Chondrocyte (in vitro differentiated cells): ENCODE results near the gene SYPL2. TPM values are rescaled to one million over a fixed set of nuclear protein-coding genes. Genes with fewer than 3 reads are reported as not detected.

Experiments
- DNase-seq: peaks from one replicate; pipeline ENCODE4 v3.0.0; 2021; ENCODE audit warnings: mixed read lengths, low spot score
- H3K27ac Mint-ChIP-seq: one replicate; pipeline ENCODE4 v1.8.0; 2021; ENCODE audit warnings: mild to moderate bottlenecking, moderate library complexity, mixed read lengths; ENCODE audit not compliant: unreplicated experiment
- H3K27me3 Mint-ChIP-seq: 2 replicates; pipeline ENCODE4 v1.8.0; 2021; ENCODE audit warnings: low read depth, mixed read lengths
- H3K36me3 Mint-ChIP-seq: 2 replicates; pipeline ENCODE4 v1.8.0; 2021; ENCODE audit warnings: low read depth, mixed read lengths
- H3K4me1 Mint-ChIP-seq: 2 replicates; pipeline ENCODE4 v1.8.0; 2021; ENCODE audit warnings: low read depth, mild to moderate bottlenecking, mixed read lengths
- H3K4me3 Mint-ChIP-seq: one replicate; pipeline ENCODE4 v1.8.0; 2021; ENCODE audit warnings: mild to moderate bottlenecking, moderate library complexity, mixed read lengths; ENCODE audit not compliant: unreplicated experiment
- H3K9me3 Mint-ChIP-seq: 2 replicates; pipeline ENCODE4 v1.8.0; 2021; ENCODE audit warnings: low read depth, mixed read lengths
- total RNA-seq: library from RNA; stranded (reverse); gene quantifications from 3 replicates; pipeline ENCODE4 v1.2.1, GENCODE V29; 2021
- TF ChIP-seq, protein P1 (sequence below): fragments of 200-600 bp; sonication (generic); IDR thresholded peaks from 2 replicates; pipeline ENCODE4 v1.5.0; 2021; ENCODE audit warnings: antibody characterized with exemption, mild to moderate bottlenecking, moderate library complexity

The SYPL2 gene
- total RNA-seq, 1 donor from 2014 or later: 1.3 TPM

DNA sequence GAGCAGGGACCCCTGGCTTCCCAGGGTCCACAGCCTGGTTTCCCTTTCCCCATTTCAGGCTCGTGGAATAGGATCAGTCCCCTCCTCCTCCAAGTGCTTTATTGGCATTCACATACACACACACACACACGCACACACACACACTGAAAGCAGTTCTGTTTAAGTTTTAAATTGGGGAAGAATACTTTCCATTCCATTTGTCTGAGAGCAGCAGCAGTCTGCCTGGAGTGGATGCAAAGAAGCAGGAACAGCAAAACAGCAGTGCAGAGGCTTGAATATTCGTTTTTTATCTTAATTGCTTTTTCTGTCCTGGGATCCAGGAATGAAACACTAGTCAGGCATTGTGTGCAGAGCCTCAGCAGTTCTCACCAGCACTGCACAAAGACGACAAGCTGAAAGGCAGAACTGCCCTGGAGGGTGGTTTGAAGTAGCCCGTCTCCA is 34.6 kb downstream of the SYPL2 start:
- peaks cover 43% of the 10 kb centered on the region for H3K4me1 Mint-ChIP-seq
- H3K9me3 Mint-ChIP-seq: no peaks in the 10 kb centered on the region
- peaks cover 2% of the 10 kb centered on the region for H3K36me3 Mint-ChIP-seq
- no peaks in the 10 kb centered on the region for H3K27me3 Mint-ChIP-seq
- TF ChIP-seq, protein P1, sequence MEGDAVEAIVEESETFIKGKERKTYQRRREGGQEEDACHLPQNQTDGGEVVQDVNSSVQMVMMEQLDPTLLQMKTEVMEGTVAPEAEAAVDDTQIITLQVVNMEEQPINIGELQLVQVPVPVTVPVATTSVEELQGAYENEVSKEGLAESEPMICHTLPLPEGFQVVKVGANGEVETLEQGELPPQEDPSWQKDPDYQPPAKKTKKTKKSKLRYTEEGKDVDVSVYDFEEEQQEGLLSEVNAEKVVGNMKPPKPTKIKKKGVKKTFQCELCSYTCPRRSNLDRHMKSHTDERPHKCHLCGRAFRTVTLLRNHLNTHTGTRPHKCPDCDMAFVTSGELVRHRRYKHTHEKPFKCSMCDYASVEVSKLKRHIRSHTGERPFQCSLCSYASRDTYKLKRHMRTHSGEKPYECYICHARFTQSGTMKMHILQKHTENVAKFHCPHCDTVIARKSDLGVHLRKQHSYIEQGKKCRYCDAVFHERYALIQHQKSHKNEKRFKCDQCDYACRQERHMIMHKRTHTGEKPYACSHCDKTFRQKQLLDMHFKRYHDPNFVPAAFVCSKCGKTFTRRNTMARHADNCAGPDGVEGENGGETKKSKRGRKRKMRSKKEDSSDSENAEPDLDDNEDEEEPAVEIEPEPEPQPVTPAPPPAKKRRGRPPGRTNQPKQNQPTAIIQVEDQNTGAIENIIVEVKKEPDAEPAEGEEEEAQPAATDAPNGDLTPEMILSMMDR: no peak
- peak overlapping the region; percentile 80 for H3K27ac Mint-ChIP-seq
- H3K4me3 Mint-ChIP-seq: no peak overlapping the region
- DNase-seq: no peak

DNA sequence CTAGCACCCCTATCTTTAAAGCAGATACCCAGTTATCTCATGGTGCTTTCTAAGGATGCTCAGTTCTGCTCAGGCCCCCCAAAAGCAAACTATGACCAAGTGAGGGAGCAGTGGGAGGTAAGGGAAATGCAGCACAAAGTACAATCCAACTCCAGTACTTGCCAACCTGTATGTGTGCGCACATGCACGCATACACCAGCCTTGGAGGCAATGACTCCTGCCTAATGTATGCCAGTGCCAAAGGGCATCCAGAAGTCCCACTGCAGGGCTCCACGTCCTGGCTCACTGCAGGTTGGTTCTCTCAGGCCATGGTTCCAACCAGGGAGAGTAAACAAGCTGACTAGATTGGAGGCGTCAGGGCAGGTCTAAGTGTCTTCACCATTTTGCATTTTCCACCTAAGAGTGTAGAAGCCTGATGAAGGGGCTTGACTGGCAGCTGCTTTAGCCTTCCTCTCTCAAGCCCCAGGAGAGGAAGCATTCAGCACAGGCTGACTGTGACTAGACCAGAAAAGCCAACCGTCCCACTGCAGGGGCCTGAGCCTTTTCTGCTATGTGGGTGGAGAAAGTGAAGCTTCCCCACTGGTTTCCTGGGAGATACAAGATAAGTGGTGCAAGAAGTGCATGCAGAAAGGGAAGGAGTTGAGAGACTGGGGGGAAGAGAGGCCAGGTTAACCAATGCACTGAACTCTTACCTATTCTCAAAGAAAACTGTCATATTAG is 35.5 kb downstream of the SYPL2 start:
- Mint-ChIP-seq H3K27ac (no peak overlapping the region), H3K27me3 (no peaks in the 10 kb centered on the region), H3K36me3 (no peaks in the 10 kb centered on the region), H3K4me1 (peaks cover 43% of the 10 kb centered on the region), H3K4me3 (no peak overlapping the region), H3K9me3 (no peaks in the 10 kb centered on the region)
- TF ChIP-seq, protein P1: no peak
- no peak for DNase-seq

DNA sequence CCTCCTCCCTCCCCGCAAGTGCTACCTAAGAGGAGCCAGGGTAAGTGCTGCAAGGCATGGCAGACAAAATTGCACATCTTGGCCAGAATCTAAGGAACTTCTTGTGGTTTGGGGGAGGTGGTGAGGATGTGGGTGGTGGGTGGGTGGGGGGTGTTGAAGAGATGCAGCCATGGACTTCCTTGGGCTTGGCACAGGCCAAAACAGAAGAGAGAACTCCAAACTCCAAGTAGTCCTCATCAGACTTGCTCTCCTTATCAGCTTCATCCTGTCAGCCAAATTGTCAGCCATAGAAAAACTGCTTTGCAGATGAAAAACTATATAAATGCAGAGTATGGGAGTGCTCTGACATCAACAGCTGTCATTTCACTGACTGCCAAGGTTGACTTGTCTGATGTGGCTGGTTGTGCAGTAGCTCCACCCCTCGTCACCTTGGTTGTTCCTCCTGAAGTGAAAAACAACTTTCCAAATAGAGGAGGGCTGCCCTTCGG is 36.1 kb downstream of the SYPL2 start:
- H3K27me3 Mint-ChIP-seq: no peaks in the 10 kb centered on the region
- no peak overlapping the region for H3K4me3 Mint-ChIP-seq
- DNase-seq: no peak
- H3K4me1 Mint-ChIP-seq: peaks cover 43% of the 10 kb centered on the region
- no peaks in the 10 kb centered on the region for H3K9me3 Mint-ChIP-seq
- no peaks in the 10 kb centered on the region for H3K36me3 Mint-ChIP-seq
- no peak overlapping the region for H3K27ac Mint-ChIP-seq
- TF ChIP-seq, protein P1: no peak

DNA sequence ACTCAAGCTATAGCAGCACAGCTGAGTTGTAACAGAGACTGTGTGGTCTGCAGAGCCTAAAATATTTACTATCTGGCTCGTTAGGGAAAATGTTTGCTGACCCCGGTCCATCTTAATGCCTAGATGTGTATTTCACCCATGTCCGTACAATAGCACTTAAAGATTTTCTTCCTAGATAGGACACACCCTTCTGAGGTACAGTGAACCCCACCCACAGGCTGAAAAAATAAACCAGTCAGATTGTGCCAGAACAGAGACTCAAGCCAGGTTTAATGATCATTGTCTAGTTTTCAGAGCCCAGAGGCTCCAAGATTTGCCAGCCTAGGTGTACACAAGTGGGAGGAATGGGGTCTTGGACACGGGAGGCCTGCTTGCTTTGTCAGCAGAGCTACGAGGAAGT is 37.6 kb downstream of the SYPL2 start:
- H3K4me3 Mint-ChIP-seq: no peak overlapping the region
- H3K4me1 Mint-ChIP-seq: peaks cover 48% of the 10 kb centered on the region
- DNase-seq: no peak
- H3K27me3 Mint-ChIP-seq: no peaks in the 10 kb centered on the region
- H3K36me3 Mint-ChIP-seq: no peaks in the 10 kb centered on the region
- no peaks in the 10 kb centered on the region for H3K9me3 Mint-ChIP-seq
- no peak overlapping the region for H3K27ac Mint-ChIP-seq
- TF ChIP-seq, protein P1: no peak

DNA sequence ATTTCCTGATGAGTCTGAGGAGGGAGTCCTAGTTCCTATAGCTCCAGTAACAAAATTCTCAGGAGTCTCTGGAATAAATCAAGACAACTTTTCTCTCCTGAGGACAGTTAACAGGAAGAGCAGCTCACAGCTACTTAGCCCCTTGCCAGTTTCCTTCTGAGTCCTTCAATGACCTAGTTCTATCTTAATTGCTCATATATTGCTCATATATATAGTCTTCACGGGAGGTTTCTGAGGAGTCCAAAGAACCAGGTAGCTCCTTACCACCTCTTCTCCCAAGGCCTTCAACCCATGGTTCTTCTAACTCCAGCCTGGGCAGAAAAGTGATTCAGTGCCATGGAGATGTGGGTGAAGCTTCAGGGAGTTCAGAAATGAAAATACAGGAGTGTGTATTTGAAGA is 38.6 kb downstream of the SYPL2 start:
- DNase-seq: no peak
- no peak overlapping the region for H3K27ac Mint-ChIP-seq
- H3K9me3 Mint-ChIP-seq: no peaks in the 10 kb centered on the region
- peaks cover 44% of the 10 kb centered on the region for H3K4me1 Mint-ChIP-seq
- TF ChIP-seq, protein P1: no peak
- H3K4me3 Mint-ChIP-seq: no peak overlapping the region
- H3K27me3 Mint-ChIP-seq: no peaks in the 10 kb centered on the region
- H3K36me3 Mint-ChIP-seq: no peaks in the 10 kb centered on the region
